ENCODE data around the gene ERCC4.

ERCC4 gene

GRCh38 chr16:13996778-13997288, 76.9 kb downstream of the ERCC4 start:
- no peak for DNase-seq

- no peak for DNase-seq
These were observed 77.6 kb downstream of the ERCC4 start for GRCh38 chr16:13997526-13997925.

- no peak for DNase-seq
These were observed 78.0 kb downstream of the ERCC4 start for GRCh38 chr16:13997933-13998332.

GRCh38 chr16:13999071-13999894, 79.3 kb downstream of the ERCC4 start:
- DNase-seq, result no peak

- DNase-seq, result no peak
These were observed 80.0 kb downstream of the ERCC4 start for GRCh38 chr16:13999895-14000425.

GRCh38 chr16:14001521-14001920, 81.6 kb downstream of the ERCC4 start:
- no peak for DNase-seq

All from CD4-positive, alpha-beta T cell treated with Interleukin-1 beta for 1 hour (primary cell).